Neutrophil (primary cell): ENCODE data around the gene CT47A7.
"Not testable (repeated sequence)": the region's sequence is repeated elsewhere in the genome, so short reads cannot be mapped to it uniquely, and the experiment has no call there.

Experiments
- H3K27ac ChIP-seq: fragments of 200-600 bp; sonication (generic); 2 replicates; pipeline ENCODE4 v1.5.1; 2016; ENCODE audit warnings: mild to moderate bottlenecking, moderate library complexity
- H3K27me3 ChIP-seq: fragments of 200-600 bp; sonication (generic); 2 replicates; pipeline ENCODE4 v1.6.0; 2016; ENCODE audit warnings: mild to moderate bottlenecking
- H3K36me3 ChIP-seq: fragments of 200-600 bp; sonication (generic); 2 replicates; pipeline ENCODE4 v1.5.1; 2017
- H3K4me1 ChIP-seq, 2 experiments: fragments of 200-600 bp in 1 of 2; sonication (generic) in 1 of 2; 1 replicate in 1 of 2; 2 replicates in 1 of 2; pipeline versions ENCODE4 v1.5.1 to v1.6.1; 2013 to 2016; ENCODE audit warnings: low read depth in 1 of 2, low read length in 1 of 2, mild to moderate bottlenecking in 1 of 2, moderate library complexity in 1 of 2; ENCODE audit not compliant: control insufficient read depth in 1 of 2, insufficient read depth in 1 of 2
- H3K4me3 ChIP-seq, 2 experiments: fragments of 200-600 bp in 1 of 2; sonication (generic) in 1 of 2; 1 replicate in 1 of 2; 2 replicates in 1 of 2; pipeline ENCODE4 v1.5.1; 2013 to 2016; ENCODE audit warnings: low read depth in 1 of 2, low read length in 1 of 2, mild to moderate bottlenecking in 1 of 2, moderate library complexity in 1 of 2
- H3K9me3 ChIP-seq: fragments of 200-600 bp; sonication (generic); 2 replicates; pipeline ENCODE4 v1.5.1; 2016
- CTCF ChIP-seq: fragments of 200-600 bp; sonication (generic); IDR thresholded peaks from 2 replicates; pipeline ENCODE4 v1.5.1; 2016; ENCODE audit warnings: antibody characterized with exemption

CT47A7 gene

GRCh38 chrX:120956500-120956899, at the start of gene CT47A7:
TSS of gene CT47A7 (minus strand) at chrX:120956600. CDS start at chrX:120956345, 255 bp downstream.
- not testable (repeated sequence) for H3K36me3 ChIP-seq, H3K9me3 ChIP-seq, H3K27me3 ChIP-seq, H3K4me1 ChIP-seq, H3K27ac ChIP-seq, H3K4me3 ChIP-seq

- no peaks in the 10 kb centered on the region for H3K27me3 ChIP-seq
- no peaks in the 10 kb centered on the region for H3K4me1 ChIP-seq
- no peaks in the 10 kb centered on the region for H3K9me3 ChIP-seq
- no peaks in the 10 kb centered on the region for H3K36me3 ChIP-seq
- H3K4me3 ChIP-seq = no peak overlapping the region
- H3K27ac ChIP-seq = no peak overlapping the region
- no peak for TF ChIP-seq CTCF
These were observed 44.2 kb upstream of the CT47A7 start for GRCh38 chrX:121000589-121000988.

- Histone ChIP-seq H3K27me3 (no peaks in the 10 kb centered on the region), H3K36me3 (no peaks in the 10 kb centered on the region), H3K27ac (no peak overlapping the region), H3K4me1 (no peaks in the 10 kb centered on the region), H3K4me3 (no peak overlapping the region), H3K9me3 (no peaks in the 10 kb centered on the region)
- TF ChIP-seq CTCF = no peak
These were observed 43.0 kb upstream of the CT47A7 start for GRCh38 chrX:120999413-120999812.

- not testable (repeated sequence) for H3K4me3 ChIP-seq, H3K27ac ChIP-seq, H3K9me3 ChIP-seq, H3K36me3 ChIP-seq, H3K27me3 ChIP-seq, H3K4me1 ChIP-seq
These were observed 29.3 kb upstream of the CT47A7 start, which contains the start of gene CT47A1 for GRCh38 chrX:120985660-120986059. TSS of gene CT47A1 (minus strand) at chrX:120985760. CDS start at chrX:120985529, 231 bp downstream.
